Subcutaneous adipose tissue (tissue), 4 donors: ENCODE results near the gene RXFP4. TPM values are rescaled to one million over a fixed set of nuclear protein-coding genes. Genes with fewer than 3 reads are reported as not detected.

Experiments
- CTCF ChIP-seq: fragments of 450-650 bp; IDR thresholded peaks from one replicate; pipeline ENCODE4 v1.5.1; 2016; ENCODE audit warnings: low read depth, mild to moderate bottlenecking, control low read depth, antibody characterized with exemption, moderate library complexity
- small RNA-seq: library from RNA; depleted of rRNA; stranded (forward); fragments of <200 nt; gene quantifications from one replicate; pipeline ENCODE3, GENCODE V24; 2016
- total RNA-seq, 4 donors: library from RNA; depleted of rRNA; stranded (reverse); fragments of >200 nt; gene quantifications; one replicate each; pipeline ENCODE4 v1.1.0, GENCODE V29; 2016

Gene RXFP4
- total RNA-seq, 4 donors from 2014 or later: not detected

- TF ChIP-seq CTCF: no peak
Observed at GRCh38 chr1:155982106-155982505, 40.7 kb downstream of the RXFP4 start.

GRCh38 chr1:155983191-155984024 lies 42.0 kb downstream of the RXFP4 start:
- no peak for TF ChIP-seq CTCF

GRCh38 chr1:155984341-155984740 lies 42.9 kb downstream of the RXFP4 start:
- TF ChIP-seq CTCF: no peak

- no peak for TF ChIP-seq CTCF
Observed at GRCh38 chr1:155989242-155990004, 48.0 kb downstream of the RXFP4 start.

- no peak for TF ChIP-seq CTCF
Observed at GRCh38 chr1:155990005-155990739, 48.7 kb downstream of the RXFP4 start.

Small RNA genes lying within 50 kb of the gene (small RNA-seq; reads per million reads assigned to genes)
- gene MIR6738 (not detected), gene RF00015 (not detected), gene SCARNA4 (not detected), gene SNORA80E (121 reads per million, percentile 98 among the genes with 10 or more reads in this experiment)

Other genes starting within 250 kb of the RXFP4 start
- gene GON4L, start 84.4 kb upstream of the RXFP4 start, total RNA-seq: 10 to 100 TPM; 30.9 to 42.8 (median 36.3) TPM
- 10 to 100 TPM in 1 of 4 donors, 1 to 10 TPM in 3; 4.3 to 13.8 (median 5.2) TPM for gene SYT11, start 82.1 kb upstream of the RXFP4 start, total RNA-seq
- gene RIT1, start 30.3 kb upstream of the RXFP4 start, total RNA-seq: 10 to 100 TPM; 24.3 to 40.1 (median 28.4) TPM
- 10 to 100 TPM; 30.9 to 62.0 (median 39.5) TPM for gene KHDC4, start 7.2 kb upstream of the RXFP4 start, total RNA-seq
- gene ARHGEF2, start 36.9 kb downstream of the RXFP4 start, total RNA-seq: 100 to 1,000 TPM in 3 of 4 donors, 10 to 100 TPM in 1; 77.9 to 143 (median 131) TPM
- gene SSR2, start 79.3 kb downstream of the RXFP4 start, total RNA-seq: 100 to 1,000 TPM; 117 to 238 (median 185) TPM
- gene UBQLN4, start 112.2 kb downstream of the RXFP4 start, total RNA-seq: 10 to 100 TPM; 15.1 to 16.5 (median 16.2) TPM
- gene LAMTOR2, start 113.1 kb downstream of the RXFP4 start, total RNA-seq: 10 to 100 TPM; 51.7 to 80.1 (median 66.9) TPM
- gene RAB25, start 119.5 kb downstream of the RXFP4 start, total RNA-seq: not detected
- gene MEX3A, start 140.8 kb downstream of the RXFP4 start, total RNA-seq: under 1 TPM; 0.17 to 0.57 (median 0.27) TPM
- 100 to 1,000 TPM; 210 to 349 (median 281) TPM for gene LMNA, start 173.1 kb downstream of the RXFP4 start, total RNA-seq
- 1 to 10 TPM; 2.6 to 3.4 (median 3.0) TPM for gene SEMA4A, start 211.9 kb downstream of the RXFP4 start, total RNA-seq